IgD-negative memory B cell (primary cell): ENCODE results near the gene SMIM28. TPM values are rescaled to one million over a fixed set of nuclear protein-coding genes. Genes with fewer than 3 reads are reported as not detected.
"Not testable (repeated sequence)": the region's sequence is repeated elsewhere in the genome, so short reads cannot be mapped to it uniquely, and the experiment has no call there.

Experiments
- H3K27ac Mint-ChIP-seq, 3 donors: one replicate each; pipeline ENCODE4 v1.8.0; 2020 to 2022; ENCODE audit warnings: mild to moderate bottlenecking in 3 of 3, mixed read lengths in 3 of 3, moderate library complexity in 1 of 3
- H3K27me3 Mint-ChIP-seq: one replicate; pipeline ENCODE4 v1.8.0; 2021; ENCODE audit warnings: mixed read lengths
- H3K36me3 Mint-ChIP-seq: one replicate; pipeline ENCODE4 v1.8.0; 2020; ENCODE audit warnings: mild to moderate bottlenecking, mixed read lengths
- H3K4me1 Mint-ChIP-seq, 3 donors: one replicate each; pipeline ENCODE4 v1.8.0; 2020 to 2022; ENCODE audit warnings: mixed read lengths in 3 of 3, mild to moderate bottlenecking in 1 of 3
- H3K4me3 Mint-ChIP-seq, 4 donors: one replicate each; pipeline ENCODE4 v1.8.0; 2020 to 2022; ENCODE audit warnings: mild to moderate bottlenecking in 4 of 4, mixed read lengths in 4 of 4, moderate library complexity in 3 of 4
- H3K9me3 Mint-ChIP-seq, 3 donors: one replicate each; pipeline ENCODE4 v1.8.0; 2020 to 2021; ENCODE audit warnings: mixed read lengths in 3 of 3, mild to moderate bottlenecking in 1 of 3
- polyA plus RNA-seq: library from polyadenylated mRNA; unstranded; fragments of 300-500 nt; fragmentation: Illumina TruSeq; gene quantifications from one replicate; pipeline ENCODE4 v1.2.3, GENCODE V29; 2021

Gene SMIM28
- polyA plus RNA-seq, 1 donor from 2014 or later: not detected

GRCh38 chr6:138406443-138406842, 28.7 kb downstream of the SMIM28 start:
- Mint-ChIP-seq H3K36me3 (peaks cover 4% of the 10 kb centered on the region), H3K4me1 (peaks cover 7 to 23% (median 10%) of the 10 kb centered on the region in 3 donors), H3K27me3 (no peaks in the 10 kb centered on the region), H3K27ac (peak overlapping the region in 1 of 3 donors; percentile 46), H3K9me3 (no peaks in the 10 kb centered on the region), H3K4me3 (peak overlapping the region in 1 of 4 donors; percentile 90)

DNA sequence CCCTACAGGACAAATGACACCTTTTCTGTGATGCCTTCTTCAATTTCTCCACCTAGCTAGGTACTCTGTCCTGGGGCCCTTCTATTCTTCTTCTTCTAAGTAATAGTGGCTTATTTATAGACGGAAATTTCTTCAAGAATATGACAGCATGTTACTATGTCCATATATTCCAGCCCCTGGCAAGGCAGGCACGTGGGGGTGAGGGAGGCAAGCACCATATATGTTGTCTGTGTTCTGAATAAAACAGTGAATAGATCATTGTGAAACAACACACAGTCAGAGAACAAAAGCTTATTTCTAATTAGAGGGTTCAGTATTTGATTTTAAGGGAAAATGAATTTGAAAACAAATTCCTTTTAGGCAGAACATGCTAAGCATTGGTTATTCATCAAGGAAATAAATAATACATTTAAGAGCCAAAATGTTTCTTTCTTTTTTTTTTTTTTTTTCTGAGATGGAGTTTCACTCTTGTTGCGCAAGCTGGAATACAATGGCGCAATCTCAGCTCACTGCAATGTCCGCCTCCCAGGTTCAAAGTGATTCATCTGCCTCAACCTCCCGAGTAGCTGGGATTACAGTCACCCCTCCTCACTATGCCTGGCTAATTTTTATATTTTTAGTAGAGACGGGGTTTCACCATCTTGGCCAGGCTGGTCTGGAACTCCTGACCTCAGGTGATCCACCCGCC, 32.5 kb downstream of the SMIM28 start:
- Mint-ChIP-seq H3K27ac (peak overlapping the region in 1 of 3 donors; percentile 11), H3K4me3 (peak overlapping the region in 1 of 4 donors; percentile 21), H3K9me3 (no peaks in the 10 kb centered on the region), H3K4me1 (peaks cover 3 to 14% (median 9%) of the 10 kb centered on the region in 3 donors), H3K27me3 (no peaks in the 10 kb centered on the region), H3K36me3 (peaks cover 14% of the 10 kb centered on the region)

DNA sequence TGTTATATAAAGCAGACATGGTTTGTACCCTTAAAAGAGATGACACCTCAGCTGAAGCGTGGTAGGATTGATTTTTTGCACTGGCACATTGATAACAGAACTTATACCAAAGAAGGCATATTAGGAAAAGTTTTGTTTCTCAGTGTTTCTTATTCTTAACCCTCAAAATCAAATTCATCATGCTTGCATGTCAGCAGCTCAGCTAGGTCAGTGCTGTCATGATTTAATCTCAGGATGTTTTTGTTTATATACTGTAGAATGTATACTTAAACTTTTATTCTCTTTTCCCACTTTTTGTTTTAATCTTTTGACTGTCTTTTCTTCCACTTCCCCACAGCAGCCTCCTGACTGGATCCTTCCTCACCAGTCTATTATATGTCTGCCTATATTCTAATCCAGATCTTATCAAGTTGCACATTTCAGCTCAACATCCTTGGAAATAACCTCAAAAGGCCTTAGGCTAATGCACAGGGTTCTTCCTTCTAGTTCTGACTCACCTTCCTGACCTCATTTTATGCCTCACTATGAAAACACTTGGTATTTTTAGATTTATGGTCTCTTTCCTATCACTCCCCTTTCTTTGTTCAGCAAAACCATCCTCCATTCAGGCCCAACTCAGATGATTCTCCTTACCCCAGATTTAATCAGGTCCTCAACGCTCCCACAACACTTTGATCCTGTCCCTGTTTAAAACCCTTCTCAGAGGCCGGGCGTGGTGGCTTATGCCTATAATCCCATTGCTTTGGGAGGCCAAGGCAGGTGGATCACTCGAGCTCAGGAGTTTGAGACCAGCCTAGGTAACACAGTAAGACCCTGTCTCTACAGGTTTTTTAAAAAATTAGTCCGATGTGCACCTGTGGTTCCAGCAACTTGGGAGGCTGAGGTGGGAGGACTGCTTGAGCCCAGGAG, 33.5 kb downstream of the SMIM28 start:
- H3K4me3 Mint-ChIP-seq: no peak overlapping the region

DNA sequence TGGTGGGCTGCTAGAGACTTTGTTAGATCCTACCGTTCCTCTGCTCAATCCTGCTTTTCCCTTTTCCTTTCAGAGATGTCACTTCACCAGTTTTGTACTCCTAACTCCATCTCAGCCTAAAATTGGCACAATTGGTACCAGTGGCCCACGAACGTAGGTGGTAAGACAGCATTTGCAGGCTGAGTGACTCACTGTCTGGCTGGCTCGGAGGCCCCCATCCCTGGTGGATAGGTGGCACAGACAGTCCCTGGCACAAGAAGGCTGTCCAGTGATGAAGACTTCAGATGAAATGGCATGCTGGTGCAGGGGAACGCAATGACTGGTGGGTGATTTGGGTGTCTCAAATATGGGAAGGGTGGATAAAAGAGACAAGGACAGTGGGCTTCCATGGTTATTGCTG, 37.4 kb downstream of the SMIM28 start:
- no peaks in the 10 kb centered on the region for H3K9me3 Mint-ChIP-seq
- no peak overlapping the region for H3K27ac Mint-ChIP-seq
- H3K4me3 Mint-ChIP-seq: no peak overlapping the region
- H3K4me1 Mint-ChIP-seq: peaks cover 0 to 2% (median 0%) of the 10 kb centered on the region in 3 donors
- H3K36me3 Mint-ChIP-seq: peaks cover 21% of the 10 kb centered on the region
- H3K27me3 Mint-ChIP-seq: no peaks in the 10 kb centered on the region

More for the DNA sequence above, 33.5 kb downstream of the SMIM28 start:
- Mint-ChIP-seq H3K27ac (no peak overlapping the region), H3K36me3 (peaks cover 14% of the 10 kb centered on the region), H3K27me3 (no peaks in the 10 kb centered on the region), H3K4me1 (peaks cover 2 to 8% (median 2%) of the 10 kb centered on the region in 3 donors), H3K9me3 (no peaks in the 10 kb centered on the region)

- Mint-ChIP-seq H3K9me3 (no peaks in the 10 kb centered on the region), H3K4me1 (peaks cover 0 to under 1% (median 0%) of the 10 kb centered on the region in 3 donors), H3K27ac (no peak overlapping the region), H3K36me3 (peaks cover 21% of the 10 kb centered on the region), H3K27me3 (no peaks in the 10 kb centered on the region), H3K4me3 (no peak overlapping the region)
Measured at GRCh38 chr6:138416206-138416605, 38.5 kb downstream of the SMIM28 start.

GRCh38 chr6:138417493-138418117, 39.9 kb downstream of the SMIM28 start:
- Mint-ChIP-seq H3K27me3 (no peaks in the 10 kb centered on the region), H3K9me3 (no peaks in the 10 kb centered on the region), H3K27ac (no peak overlapping the region), H3K4me3 (no peak overlapping the region), H3K36me3 (peaks cover 20% of the 10 kb centered on the region), H3K4me1 (no peaks in the 10 kb centered on the region)

DNA sequence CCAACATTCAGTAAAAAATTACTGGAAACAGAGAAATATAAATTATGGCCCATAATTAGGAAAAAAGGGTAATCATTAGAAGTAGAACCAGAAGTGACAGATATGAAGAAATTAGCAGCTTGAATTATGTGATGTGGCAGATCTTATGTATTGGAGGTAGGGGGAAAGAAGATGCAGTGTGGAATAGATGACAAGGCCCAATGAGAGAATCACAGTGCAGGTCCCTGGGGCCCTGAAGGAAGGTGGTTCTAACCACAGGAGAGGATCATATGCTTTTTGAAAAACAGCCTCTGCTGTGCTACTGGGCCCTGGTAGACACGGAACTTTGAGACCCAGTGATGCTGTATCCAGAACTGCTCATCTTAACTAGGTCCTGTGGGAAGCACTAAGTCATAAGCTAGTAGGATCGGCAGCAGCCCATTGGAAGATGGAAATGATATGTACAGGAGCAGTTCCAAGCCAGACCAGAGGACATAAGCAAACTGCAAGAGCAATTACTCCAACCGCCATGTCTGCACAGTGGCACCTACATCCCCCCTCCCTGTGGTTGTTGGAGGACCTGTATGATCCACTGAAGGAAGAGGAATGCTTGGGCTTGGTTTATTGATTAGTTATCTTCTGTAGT, 40.5 kb downstream of the SMIM28 start:
- no peak overlapping the region for H3K27ac Mint-ChIP-seq
- H3K27me3 Mint-ChIP-seq: peaks cover 2% of the 10 kb centered on the region
- peaks cover 20% of the 10 kb centered on the region for H3K36me3 Mint-ChIP-seq
- H3K4me1 Mint-ChIP-seq: no peaks in the 10 kb centered on the region
- H3K4me3 Mint-ChIP-seq: no peak overlapping the region
- no peaks in the 10 kb centered on the region for H3K9me3 Mint-ChIP-seq

DNA sequence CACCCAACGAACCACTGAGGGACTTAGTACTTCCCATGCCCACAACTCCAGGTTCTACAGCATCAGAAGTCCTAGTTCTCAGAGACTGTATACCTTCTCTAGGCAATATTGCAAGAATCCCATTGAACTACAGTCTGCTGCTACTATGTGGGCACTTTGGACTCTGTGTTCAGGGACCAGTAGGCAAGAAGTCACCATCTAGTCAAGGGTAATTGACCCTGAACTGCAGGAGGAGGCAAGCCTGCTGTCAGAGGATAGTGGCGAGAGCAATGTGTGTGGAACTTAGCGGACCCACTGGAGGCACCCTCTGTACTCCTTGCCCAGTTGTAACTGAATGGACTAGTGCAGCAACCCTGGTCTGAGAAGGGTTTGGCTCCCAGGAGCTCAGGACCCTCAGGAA, 42.1 kb downstream of the SMIM28 start:
- Mint-ChIP-seq H3K4me1 (no peaks in the 10 kb centered on the region), H3K9me3 (no peaks in the 10 kb centered on the region), H3K36me3 (peaks cover 12% of the 10 kb centered on the region), H3K27me3 (peaks cover 3% of the 10 kb centered on the region), H3K4me3 (no peak overlapping the region), H3K27ac (no peak overlapping the region)

- Mint-ChIP-seq H3K4me1 (no peaks in the 10 kb centered on the region), H3K9me3 (no peaks in the 10 kb centered on the region), H3K27ac (no peak overlapping the region), H3K27me3 (peaks cover 3% of the 10 kb centered on the region), H3K4me3 (no peak overlapping the region), H3K36me3 (peaks cover 12% of the 10 kb centered on the region)
Measured at GRCh38 chr6:138420356-138420755, 42.7 kb downstream of the SMIM28 start.

- Mint-ChIP-seq H3K4me3 (no peak overlapping the region), H3K9me3 (no peaks in the 10 kb centered on the region), H3K4me1 (peaks cover 0 to 2% (median 0%) of the 10 kb centered on the region in 3 donors), H3K36me3 (peaks cover 12% of the 10 kb centered on the region), H3K27me3 (peaks cover 3% of the 10 kb centered on the region), H3K27ac (no peak overlapping the region)
Measured at GRCh38 chr6:138421089-138421488, 43.4 kb downstream of the SMIM28 start.

GRCh38 chr6:138421608-138422007, 43.9 kb downstream of the SMIM28 start:
- Mint-ChIP-seq H3K27me3 (peaks cover 3% of the 10 kb centered on the region), H3K27ac (no peak overlapping the region), H3K9me3 (no peaks in the 10 kb centered on the region), H3K4me3 (no peak overlapping the region), H3K36me3 (peaks cover 12% of the 10 kb centered on the region), H3K4me1 (peaks cover 0 to 2% (median 0%) of the 10 kb centered on the region in 3 donors)

GRCh38 chr6:138422861-138423260, 45.2 kb downstream of the SMIM28 start:
- no peaks in the 10 kb centered on the region for H3K9me3 Mint-ChIP-seq
- H3K27me3 Mint-ChIP-seq: peaks cover 3% of the 10 kb centered on the region
- no peak overlapping the region for H3K4me3 Mint-ChIP-seq
- peaks cover 9% of the 10 kb centered on the region for H3K36me3 Mint-ChIP-seq
- H3K4me1 Mint-ChIP-seq: peaks cover 0 to 2% (median 0%) of the 10 kb centered on the region in 3 donors
- H3K27ac Mint-ChIP-seq: no peak overlapping the region

GRCh38 chr6:138424004-138424904, 46.5 kb downstream of the SMIM28 start:
- Mint-ChIP-seq H3K36me3 (peaks cover 3% of the 10 kb centered on the region), H3K4me1 (peaks cover 0 to 3% (median 2%) of the 10 kb centered on the region in 3 donors), H3K27me3 (peaks cover 3% of the 10 kb centered on the region), H3K4me3 (no peak overlapping the region), H3K9me3 (no peaks in the 10 kb centered on the region), H3K27ac (peak overlapping the region in 1 of 3 donors; percentile 65)

GRCh38 chr6:138425256-138425655, 47.6 kb downstream of the SMIM28 start:
- not testable (repeated sequence) for H3K9me3 Mint-ChIP-seq, H3K4me3 Mint-ChIP-seq, H3K36me3 Mint-ChIP-seq, H3K4me1 Mint-ChIP-seq, H3K27me3 Mint-ChIP-seq, H3K27ac Mint-ChIP-seq
